HG03097 (cell line): ENCODE measurements around the gene TPT1.
"Not testable (repeated sequence)": the region's sequence is repeated elsewhere in the genome, so short reads cannot be mapped to it uniquely, and the experiment has no call there.

ENCODE experiments used
- ATAC-seq: cut with Tn5 transposase; IDR thresholded peaks from one replicate; pipeline ENCODE4 v1.9.1; 2021; ENCODE audit not compliant: unreplicated experiment, low FRiP score

The TPT1 gene

DNA sequence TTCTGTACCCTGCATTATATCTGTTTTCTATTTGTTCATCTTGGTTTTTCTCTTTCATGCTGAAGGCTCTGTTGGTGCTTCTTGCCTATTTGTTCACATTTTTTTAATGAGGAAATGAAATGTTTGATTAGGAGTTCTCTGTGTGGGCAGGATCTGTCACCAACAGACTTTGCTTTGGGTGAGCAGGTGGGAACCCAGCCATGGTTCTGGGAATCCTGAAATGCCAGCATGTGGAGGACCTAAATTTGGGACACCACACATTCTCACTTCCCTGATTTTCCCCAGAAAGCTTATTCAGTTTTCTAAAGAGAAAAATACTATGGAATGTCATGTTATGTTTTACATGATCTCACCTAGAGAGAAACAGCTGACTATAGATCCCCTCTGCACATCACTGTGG lies 34.0 kb downstream of the TPT1 start:
- ATAC-seq, result no peak

DNA sequence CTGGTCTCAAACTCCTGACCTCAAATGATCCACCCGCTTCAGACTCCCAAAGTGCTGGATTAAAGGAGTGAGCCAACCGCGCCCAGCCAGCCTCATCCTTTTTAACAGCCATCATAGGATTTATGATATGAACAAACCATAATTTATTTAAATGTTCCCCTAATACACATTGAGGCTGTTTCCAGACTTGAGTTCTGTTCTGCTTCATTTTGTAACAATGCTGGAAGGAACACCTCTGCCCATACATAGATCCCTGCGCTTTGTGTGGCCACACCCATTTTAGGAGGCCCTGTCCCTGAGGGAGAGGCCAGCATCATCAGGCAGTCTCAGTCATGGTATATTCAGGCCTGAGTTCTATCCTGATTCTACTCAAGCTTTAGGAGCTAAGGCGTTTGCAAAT lies 35.9 kb downstream of the TPT1 start:
- no peak for ATAC-seq

DNA sequence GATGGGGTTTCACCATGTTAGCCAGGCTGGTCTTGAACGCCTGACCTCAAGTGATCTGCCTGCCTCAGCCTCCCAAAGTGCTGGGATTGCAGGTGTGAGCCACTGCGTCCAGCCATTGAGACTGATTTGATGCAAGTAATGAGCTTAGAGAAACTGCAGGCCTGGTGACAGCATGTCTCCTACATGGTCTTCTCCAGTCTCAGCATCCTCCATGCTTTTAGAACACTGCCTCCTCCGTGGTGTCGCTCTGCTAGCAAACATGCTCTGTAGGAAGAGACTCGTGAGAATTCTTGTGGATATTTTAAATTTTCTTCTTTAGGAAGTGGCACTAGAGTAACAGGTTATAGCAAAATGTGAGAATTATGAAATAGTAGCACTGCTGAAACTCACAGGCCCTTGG lies 37.1 kb downstream of the TPT1 start:
- ATAC-seq, result no peak

DNA sequence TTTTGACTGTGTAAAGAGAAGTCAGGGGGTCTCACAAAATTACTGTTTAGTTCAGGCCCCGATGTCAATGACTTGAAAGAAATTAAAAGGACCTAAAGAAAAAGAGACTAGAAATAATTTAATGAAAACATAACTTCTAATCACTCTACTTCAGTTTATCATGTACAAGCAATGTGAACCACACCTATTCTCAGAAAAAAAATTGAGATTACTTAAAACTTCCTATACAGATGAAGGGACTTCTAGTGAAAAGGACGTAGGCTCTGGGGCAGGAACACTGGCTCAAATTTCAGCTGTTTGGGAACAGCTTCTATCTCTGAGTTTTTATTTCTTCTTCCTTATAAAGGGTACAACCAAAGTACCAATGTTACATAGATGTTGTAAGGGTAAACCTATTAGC lies 38.0 kb downstream of the TPT1 start:
- no peak for ATAC-seq

DNA sequence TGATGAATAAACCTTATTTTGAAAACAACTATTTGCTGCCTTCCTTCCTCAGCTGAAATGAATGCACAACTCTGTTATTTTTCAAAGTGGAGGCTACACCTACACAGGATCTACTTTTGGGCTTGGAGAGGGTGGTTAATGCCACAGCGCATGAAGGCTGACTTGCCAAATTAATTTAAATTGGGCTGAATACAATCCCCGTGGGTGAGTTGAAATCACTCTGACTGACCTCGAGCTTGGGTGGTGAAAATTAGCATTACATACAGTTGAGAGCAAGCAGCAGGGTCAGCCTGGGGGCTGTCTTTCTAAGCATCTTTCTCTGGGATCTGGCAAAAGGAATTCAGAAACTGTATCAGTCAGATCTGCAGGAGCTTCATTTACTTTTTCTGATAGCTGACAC lies 38.5 kb downstream of the TPT1 start:
- ATAC-seq, result no peak

DNA sequence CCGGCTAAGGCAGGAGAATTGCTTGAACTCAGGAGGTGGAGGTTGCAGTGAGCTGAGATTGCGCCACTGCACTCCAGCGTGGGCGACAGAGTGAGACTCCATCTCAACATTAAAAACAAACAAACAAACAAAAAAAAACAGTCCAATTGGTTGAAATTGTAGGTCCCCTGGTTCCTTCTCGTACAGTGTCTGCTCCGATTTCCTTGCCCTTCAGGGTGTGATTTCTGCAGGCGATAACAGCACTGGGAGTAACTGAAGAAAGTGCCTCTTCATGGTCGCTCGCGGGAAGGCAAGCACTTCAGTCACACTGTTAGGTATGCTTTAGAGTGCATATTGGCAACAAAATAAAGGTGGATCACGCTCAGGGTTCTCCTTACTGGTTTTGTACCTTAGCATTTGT lies 39.7 kb downstream of the TPT1 start:
- ATAC-seq, result no peak

DNA sequence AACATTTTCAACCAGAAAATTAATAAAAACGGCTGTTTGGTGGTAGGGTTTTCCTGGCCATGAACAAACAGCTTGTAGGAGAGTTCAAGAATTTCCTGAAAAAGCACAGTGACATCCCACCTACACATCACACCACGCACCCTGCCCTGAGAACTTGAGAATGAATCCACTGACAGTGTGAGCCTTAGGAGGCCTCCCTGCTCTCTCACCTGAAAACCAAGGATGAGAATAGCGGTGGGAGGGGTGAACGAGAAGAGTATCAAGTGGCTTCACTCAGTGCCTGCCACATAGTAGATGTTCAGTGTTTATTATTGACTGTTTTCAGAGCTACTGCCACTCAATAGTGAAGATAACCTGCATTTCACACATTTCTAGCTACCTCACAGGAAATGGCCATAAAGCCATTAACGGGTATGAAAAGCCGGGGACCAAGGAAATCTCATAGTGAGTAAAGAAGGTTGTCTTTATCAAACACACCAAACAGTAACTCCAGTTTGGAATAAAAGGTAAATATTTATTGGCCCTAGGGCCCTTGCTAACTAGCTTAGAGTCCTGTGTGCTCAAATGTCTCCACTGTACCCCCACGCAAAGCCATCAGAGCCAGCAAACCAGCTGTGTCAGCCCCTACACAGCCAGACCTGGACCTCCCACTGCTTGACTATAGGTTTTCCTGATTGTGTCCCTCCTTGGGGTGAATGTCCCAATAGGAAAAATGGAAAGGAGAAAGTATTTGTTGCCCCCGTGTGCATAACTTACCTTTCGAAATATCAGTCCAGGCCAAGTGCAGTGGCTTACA lies 40.6 kb downstream of the TPT1 start:
- ATAC-seq, result no peak

DNA sequence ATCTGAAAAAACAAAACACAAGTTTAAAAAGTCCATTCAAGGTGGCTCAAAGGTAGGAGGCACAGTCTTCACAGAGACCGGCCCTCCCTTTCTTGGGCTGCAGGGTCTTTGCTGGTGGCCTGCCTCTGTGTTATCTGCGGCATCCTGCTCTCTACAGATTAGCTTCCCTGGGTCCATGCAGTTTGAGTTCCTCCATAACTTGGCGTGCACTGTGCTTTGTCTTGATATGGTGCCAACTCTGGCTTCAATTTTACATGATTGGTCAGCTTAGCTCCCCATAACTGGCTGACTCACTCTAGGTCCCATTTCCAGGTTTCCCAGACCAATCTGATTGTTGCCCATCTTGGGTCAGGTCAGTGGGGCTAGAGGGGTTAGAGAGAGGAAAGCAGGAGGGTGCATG lies 41.8 kb downstream of the TPT1 start:
- no peak for ATAC-seq

DNA sequence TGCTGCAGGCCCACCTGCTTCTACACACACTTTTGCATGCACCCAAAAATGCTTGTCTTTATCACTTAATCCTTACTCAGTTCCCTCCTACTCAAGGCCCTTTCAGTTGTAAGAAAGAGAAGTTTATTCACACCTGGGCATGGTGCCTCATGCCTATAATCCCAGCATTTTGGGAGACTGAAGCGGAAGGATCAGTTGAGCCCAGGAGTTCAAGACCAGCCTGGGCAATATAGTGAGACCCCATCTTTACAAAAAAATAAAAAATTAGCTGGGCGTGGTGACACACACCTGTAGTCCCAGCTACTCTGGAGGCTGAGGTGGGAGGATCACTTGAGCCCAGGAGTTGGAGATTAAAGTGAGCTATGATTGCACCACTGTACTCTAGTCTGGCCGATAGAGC lies 42.4 kb downstream of the TPT1 start:
- not testable (repeated sequence) for ATAC-seq

DNA sequence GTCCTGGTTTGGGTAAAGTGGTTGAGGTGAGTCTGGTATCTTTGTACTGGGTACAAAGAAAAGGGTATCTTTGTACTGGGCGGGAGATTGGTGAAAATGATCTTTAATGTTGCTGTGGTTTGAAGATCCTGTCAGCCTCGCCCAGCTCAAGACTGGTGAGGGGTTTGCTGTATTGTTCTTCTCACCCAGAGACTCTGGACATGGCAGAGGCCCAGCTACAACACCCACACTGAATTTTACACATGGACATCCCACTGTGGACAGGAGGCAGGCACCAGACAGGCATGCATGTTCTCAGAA lies 42.8 kb downstream of the TPT1 start:
- no peak for ATAC-seq

DNA sequence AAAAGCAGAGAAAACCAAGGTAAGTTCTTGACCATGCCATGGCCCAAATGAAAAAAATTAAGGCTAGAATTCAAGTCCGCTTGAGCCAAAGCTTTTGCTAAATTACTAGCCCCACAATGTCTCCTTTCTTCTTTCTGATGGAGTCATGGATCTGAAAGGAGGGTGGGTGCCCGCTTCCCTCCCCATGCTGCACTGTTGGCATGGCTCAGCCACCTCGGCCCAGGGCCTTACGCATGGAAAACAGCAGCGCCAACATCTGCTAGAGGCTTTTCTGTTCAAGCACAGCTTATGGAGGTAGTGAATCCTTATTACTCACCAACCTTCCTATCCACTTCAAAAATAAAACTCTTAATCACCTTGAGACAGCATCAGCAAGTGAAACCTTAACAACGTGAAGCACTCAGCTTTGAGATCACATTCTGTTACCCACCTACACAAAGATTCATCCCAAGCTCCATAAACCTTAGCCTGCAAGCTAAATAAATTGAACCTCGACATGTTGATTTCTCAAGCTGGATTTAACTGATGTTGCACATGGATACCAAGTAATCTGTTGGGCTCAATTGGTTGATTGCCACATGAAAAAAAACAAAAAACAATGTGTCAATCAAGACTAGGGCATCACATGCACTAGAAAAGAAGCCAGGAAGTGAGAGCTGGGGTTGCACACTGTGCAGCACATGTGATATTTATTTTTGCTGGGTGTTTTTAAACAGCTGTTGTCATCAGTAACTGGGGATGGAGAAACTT lies 43.4 kb downstream of the TPT1 start:
- no peak for ATAC-seq

DNA sequence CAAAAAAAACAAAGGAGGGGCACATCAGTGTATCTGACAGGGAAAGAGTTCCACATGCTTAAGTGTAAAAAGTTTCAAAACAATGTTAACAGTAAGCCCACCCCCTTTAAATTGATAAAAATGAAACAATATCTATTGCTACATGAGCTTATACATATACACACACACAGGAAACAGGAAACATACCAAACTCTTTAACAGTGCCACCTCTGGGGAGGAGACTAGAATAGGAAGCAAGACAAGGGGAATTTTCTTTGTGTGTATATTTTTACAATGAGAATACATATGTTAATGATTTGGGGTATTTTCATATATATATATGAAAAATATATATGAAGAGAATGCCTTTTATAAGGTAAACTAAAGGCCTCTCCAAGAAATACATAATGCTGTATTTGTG lies 44.7 kb downstream of the TPT1 start:
- no peak for ATAC-seq

DNA sequence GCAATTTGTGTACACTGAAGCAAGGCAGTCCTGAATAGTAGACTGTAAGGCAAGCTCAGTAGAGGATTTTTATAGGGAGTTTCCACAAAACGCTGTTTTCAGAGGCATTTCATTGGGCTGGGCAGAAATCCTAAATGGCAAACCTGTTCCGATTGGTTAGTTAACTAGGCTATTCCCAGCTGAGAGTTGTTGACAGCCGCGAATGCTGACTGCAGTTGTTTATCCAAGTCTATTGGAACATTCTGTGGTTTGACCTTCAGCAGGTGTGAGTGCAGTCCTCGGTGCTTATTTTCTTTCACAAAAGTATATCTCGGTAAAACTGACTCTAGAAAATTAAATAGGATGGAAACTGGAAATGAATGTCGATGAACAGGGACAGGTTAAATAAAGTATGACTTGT lies 45.4 kb downstream of the TPT1 start:
- no peak for ATAC-seq

DNA sequence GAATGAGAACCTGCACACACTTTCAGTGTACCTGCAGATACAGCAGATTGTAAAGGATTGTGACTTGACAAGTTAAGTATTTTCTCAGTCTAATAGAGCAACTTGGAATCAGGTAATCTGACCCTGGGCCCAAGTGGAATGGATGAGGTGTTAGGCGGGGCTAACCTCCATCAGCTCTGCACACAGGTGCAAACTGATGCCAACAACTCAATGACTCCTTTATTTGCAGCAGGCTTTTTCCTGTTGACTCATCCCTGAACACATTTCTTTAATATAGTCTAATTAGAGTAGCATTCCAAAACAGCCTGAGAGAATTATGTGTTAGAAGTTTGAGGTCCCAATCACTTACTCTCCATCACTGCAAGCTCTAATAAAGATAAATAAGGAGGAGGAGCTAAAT lies 48.8 kb downstream of the TPT1 start:
- ATAC-seq, result no peak

DNA sequence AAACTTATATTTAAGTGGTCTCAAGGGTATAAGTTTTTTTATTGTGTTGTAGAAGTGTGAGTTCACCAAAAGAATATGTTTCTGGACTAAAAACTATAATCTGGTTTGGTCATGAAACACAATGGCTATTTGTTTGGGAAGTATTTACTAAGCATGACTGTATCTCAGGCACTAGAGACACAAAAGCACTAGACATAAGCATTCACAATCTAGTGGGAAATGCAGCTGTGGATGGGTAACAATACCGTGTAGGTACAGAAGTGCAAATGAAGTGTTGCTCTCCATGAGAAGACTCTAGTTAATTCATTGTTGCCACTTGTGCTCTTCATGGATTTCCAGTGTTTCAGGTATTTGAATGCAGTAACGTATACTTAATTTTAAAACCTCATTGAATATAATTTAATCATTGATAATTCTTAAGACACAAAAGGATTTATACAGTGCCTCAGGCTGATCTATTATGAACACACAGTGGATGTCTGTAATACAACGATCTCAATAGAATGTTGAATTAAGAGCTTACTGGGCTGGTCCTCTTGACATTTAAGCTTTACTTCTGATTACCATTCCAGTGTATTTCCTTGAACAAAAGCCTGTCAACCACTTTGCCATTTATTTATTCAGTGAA lies 50.9 kb downstream of the TPT1 start:
- no peak for ATAC-seq
